ENCODE measurements around the gene ROR2.

- TF ChIP-seq CTCF (IDR thresholded peaks at IDR 0.05) (no peak), POLR2A (IDR thresholded peaks at IDR 0.05; ENCODE audit: low read depth) (no peak)
Measured at GRCh38 chr9:91783876-91784672, 166.0 kb downstream of the ROR2 start.
